ENCODE measurements around the gene BAD. TPM values are rescaled to one million over a fixed set of nuclear protein-coding genes. Genes with fewer than 3 reads are reported as not detected.
A peak's percentile ranks its signal among the peaks of the same experiment; 100 is the strongest.

BAD gene
- total and polyA plus RNA-seq, 8 donors = 45.0 to 71.4 (median 55.1) TPM

DNA sequence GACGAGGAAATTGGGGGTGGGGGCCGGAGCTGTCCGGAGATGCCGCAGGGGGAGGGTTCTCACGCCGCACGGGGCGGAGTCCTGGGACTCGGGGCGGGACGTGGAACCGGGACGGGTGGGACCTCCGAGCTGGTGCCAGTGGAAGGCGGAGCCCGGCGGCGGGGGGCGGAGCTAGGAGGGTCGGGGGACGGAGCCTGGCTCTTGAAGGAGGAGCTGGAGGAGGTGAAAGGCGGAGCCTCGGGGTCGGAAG, 43.3 kb downstream of the BAD start:
- intact Hi-C loops (cut with DNase I) = no loop called here
- peak; percentile 100 for DNase-seq
- ATAC-seq = peak; percentile 86
- Histone ChIP-seq H3K27me3 (no peaks in the 10 kb centered on the region), H3K9me3 (no peaks in the 10 kb centered on the region), H3K36me3 (peaks cover 0 to 34% of the 10 kb centered on the region in 2 donors), H3K4me3 (peak overlapping the region; percentile 42 to 82), H3K4me1 (peaks cover 20 to 85% of the 10 kb centered on the region in 2 donors), H3K27ac (peak overlapping the region; percentile 98 to 100)
- TF ChIP-seq, protein P1, sequence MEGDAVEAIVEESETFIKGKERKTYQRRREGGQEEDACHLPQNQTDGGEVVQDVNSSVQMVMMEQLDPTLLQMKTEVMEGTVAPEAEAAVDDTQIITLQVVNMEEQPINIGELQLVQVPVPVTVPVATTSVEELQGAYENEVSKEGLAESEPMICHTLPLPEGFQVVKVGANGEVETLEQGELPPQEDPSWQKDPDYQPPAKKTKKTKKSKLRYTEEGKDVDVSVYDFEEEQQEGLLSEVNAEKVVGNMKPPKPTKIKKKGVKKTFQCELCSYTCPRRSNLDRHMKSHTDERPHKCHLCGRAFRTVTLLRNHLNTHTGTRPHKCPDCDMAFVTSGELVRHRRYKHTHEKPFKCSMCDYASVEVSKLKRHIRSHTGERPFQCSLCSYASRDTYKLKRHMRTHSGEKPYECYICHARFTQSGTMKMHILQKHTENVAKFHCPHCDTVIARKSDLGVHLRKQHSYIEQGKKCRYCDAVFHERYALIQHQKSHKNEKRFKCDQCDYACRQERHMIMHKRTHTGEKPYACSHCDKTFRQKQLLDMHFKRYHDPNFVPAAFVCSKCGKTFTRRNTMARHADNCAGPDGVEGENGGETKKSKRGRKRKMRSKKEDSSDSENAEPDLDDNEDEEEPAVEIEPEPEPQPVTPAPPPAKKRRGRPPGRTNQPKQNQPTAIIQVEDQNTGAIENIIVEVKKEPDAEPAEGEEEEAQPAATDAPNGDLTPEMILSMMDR (IDR thresholded peaks at IDR 0.05) = no peak

- Histone ChIP-seq H3K36me3 (peaks cover 0 to 34% of the 10 kb centered on the region in 2 donors), H3K27me3 (no peaks in the 10 kb centered on the region), H3K9me3 (no peaks in the 10 kb centered on the region), H3K4me1 (peaks cover 20 to 85% of the 10 kb centered on the region in 2 donors), H3K4me3 (peak within 1 kb of the TSS; percentile 79 to 82), H3K27ac (peak within 1 kb of the TSS; percentile 98 to 100)
- TF ChIP-seq, protein P1 (IDR thresholded peaks at IDR 0.05) = no peak
- DNase-seq = peak; percentile 97 to 99 (median 98)
- intact Hi-C loops (cut with DNase I) = no loop called here
- ATAC-seq = peak; percentile 73
These were observed 43.8 kb downstream of the BAD start, which contains the start of gene FKBP2 for GRCh38 chr11:64240435-64241240. Gene FKBP2 (plus strand): TSS chr11:64241095. CDS start chr11:64242388, 1,293 bp downstream.

DNA sequence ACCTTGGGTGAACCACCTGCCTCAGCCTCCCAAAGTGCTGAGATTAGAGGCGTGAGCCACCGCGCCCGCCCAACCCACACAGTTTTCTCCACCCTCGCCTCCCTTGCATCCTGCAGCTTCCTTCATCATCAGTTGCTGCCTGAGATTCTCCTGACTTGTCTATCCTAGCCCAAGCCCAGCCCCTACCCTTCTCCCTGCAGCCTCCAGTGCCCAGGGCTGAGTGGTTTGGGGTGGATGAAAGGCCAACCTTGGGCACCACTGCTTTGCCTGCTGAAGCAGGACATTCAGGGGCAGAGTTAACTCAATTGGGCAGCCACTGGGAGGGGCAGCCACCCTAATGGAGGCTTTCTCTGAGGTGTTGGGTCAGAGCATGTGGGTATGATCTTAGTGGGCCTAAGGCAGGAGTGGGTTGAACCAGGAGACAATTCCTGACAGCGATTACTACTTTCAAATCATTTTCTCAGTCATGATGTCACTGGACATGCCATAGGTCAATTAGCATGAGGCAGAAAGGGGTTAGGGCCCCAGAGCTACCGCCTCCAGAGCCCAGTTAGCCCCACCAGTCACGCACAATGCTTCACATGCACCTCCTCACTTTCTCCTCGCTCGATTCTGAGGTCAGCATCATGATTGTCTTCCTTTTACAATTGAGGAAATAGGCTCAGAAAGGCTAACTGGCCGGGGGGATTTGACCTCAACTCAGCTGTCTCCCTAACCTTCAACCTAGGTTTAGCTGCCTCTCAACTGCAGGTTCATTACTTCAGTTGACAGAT, 44.6 kb downstream of the BAD start:
- intact Hi-C loops (cut with DNase I) = no loop called here
- peak overlapping the region; percentile 98 to 100 for H3K27ac ChIP-seq
- H3K4me3 ChIP-seq = peak overlapping the region in 1 of 2 donors; percentile 82
- TF ChIP-seq, protein P1 (IDR thresholded peaks at IDR 0.05) = no peak
- peaks cover 0 to 34% of the 10 kb centered on the region in 2 donors for H3K36me3 ChIP-seq
- H3K27me3 ChIP-seq = no peaks in the 10 kb centered on the region
- no peaks in the 10 kb centered on the region for H3K9me3 ChIP-seq
- ATAC-seq (no peak), DNase-seq (peak in 1 of 4 donors; percentile 42)
- peaks cover 16 to 85% of the 10 kb centered on the region in 2 donors for H3K4me1 ChIP-seq

GRCh38 chr11:64238999-64239398, 45.5 kb downstream of the BAD start:
- peaks cover 0 to 2% of the 10 kb centered on the region in 2 donors for H3K27me3 ChIP-seq
- no peak for DNase-seq
- H3K27ac ChIP-seq = peak overlapping the region; percentile 26 to 98
- intact Hi-C loops (cut with DNase I) = no loop called here
- ATAC-seq = no peak
- TF ChIP-seq, protein P1 (IDR thresholded peaks at IDR 0.05) = no peak
- peaks cover 16 to 83% of the 10 kb centered on the region in 2 donors for H3K4me1 ChIP-seq
- H3K36me3 ChIP-seq = peaks cover 0 to 29% of the 10 kb centered on the region in 2 donors
- H3K4me3 ChIP-seq = no peak overlapping the region
- no peaks in the 10 kb centered on the region for H3K9me3 ChIP-seq

GRCh38 chr11:64238076-64238475, 46.4 kb downstream of the BAD start:
- ATAC-seq (no peak), DNase-seq (peak in 1 of 4 donors; percentile 71)
- Histone ChIP-seq H3K4me3 (no peak overlapping the region), H3K9me3 (no peaks in the 10 kb centered on the region), H3K36me3 (peaks cover 0 to 20% of the 10 kb centered on the region in 2 donors), H3K27me3 (peaks cover 0 to 4% of the 10 kb centered on the region in 2 donors), H3K27ac (peak overlapping the region; percentile 33 to 98), H3K4me1 (peaks cover 22 to 80% of the 10 kb centered on the region in 2 donors)
- intact Hi-C loops (cut with DNase I) = no loop called here
- TF ChIP-seq, protein P1 (IDR thresholded peaks at IDR 0.05) = no peak
